ENCODE data around the gene UPP2. TPM values are rescaled to one million over a fixed set of nuclear protein-coding genes. Genes with fewer than 3 reads are reported as not detected.

Gene UPP2
- total RNA-seq, 1 experiment from 2014 or later = not detected

DNA sequence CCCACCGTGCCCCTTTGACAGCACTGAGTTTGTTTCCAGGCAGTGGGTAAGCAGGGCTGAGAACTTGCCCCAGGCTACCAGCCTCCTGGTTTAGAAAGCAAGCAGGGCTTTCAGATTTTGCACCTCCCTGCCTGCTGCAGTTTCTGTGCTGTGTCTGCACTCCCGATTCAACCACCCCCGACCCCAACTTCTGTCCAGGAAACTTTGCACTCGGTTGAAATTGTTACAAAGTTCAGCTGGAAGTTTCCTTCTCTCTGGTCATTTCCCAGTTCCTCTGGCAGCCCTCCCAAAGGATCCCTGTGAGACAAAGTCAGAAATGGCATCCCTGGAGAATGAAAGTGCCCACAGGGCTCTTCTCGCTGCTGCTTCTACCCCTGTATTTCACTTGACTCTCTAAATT, 12.4 kb upstream of the UPP2 start:
- POLR2A ChIA-PET = no interaction called here
- ATAC-seq (no peak), DNase-seq (ENCODE audit: low spot score) (no peak)
- Mint-ChIP-seq H3K27ac (no peak overlapping the region), H3K9me3 (peaks cover 27% of the 10 kb centered on the region), H3K4me1 (peaks cover 3% of the 10 kb centered on the region; the same call in 1 of the 2 replicates), H3K27me3 (ENCODE audit: low read depth) (no peaks in the 10 kb centered on the region), H3K4me3 (no peak overlapping the region), H3K36me3 (peaks cover 7% of the 10 kb centered on the region)
- TF ChIP-seq, protein P1, sequence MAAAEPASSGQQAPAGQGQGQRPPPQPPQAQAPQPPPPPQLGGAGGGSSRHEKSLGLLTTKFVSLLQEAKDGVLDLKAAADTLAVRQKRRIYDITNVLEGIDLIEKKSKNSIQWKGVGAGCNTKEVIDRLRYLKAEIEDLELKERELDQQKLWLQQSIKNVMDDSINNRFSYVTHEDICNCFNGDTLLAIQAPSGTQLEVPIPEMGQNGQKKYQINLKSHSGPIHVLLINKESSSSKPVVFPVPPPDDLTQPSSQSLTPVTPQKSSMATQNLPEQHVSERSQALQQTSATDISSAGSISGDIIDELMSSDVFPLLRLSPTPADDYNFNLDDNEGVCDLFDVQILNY (CRISPR knock-in tag; IDR thresholded peaks at IDR 0.05) = no peak
- no peak for TF ChIP-seq ZNF671 (CRISPR knock-in tag; IDR thresholded peaks at IDR 0.05)
- TF ChIP-seq PREB (CRISPR knock-in tag; IDR thresholded peaks at IDR 0.05; ENCODE audit: borderline replicate concordance) = no peak
- TF ChIP-seq ATF1 (CRISPR knock-in tag; IDR thresholded peaks at IDR 0.05) = no peak
- TF ChIP-seq ESRRA (CRISPR knock-in tag; IDR thresholded peaks at IDR 0.05; ENCODE audit: borderline replicate concordance) = no peak
- CTCF ChIA-PET = no interaction called here

- Mint-ChIP-seq H3K4me3 (no peak overlapping the region), H3K27ac (no peak overlapping the region), H3K27me3 (ENCODE audit: low read depth) (no peaks in the 10 kb centered on the region; the same call in 1 of the 2 replicates), H3K36me3 (peaks cover 7% of the 10 kb centered on the region), H3K9me3 (peaks cover 27% of the 10 kb centered on the region), H3K4me1 (peaks cover 3% of the 10 kb centered on the region; the same call in 1 of the 2 replicates)
- CTCF ChIA-PET = no interaction called here
- ATAC-seq = no peak
- DNase-seq (ENCODE audit: low spot score) = no peak
- POLR2A ChIA-PET = no interaction called here
- no peak for TF ChIP-seq OVOL2 (CRISPR knock-in tag; IDR thresholded peaks at IDR 0.05; ENCODE audit: borderline replicate concordance)
- no peak for TF ChIP-seq ZNF532 (CRISPR knock-in tag; IDR thresholded peaks at IDR 0.05; ENCODE audit: borderline replicate concordance)
- TF ChIP-seq, protein P2, sequence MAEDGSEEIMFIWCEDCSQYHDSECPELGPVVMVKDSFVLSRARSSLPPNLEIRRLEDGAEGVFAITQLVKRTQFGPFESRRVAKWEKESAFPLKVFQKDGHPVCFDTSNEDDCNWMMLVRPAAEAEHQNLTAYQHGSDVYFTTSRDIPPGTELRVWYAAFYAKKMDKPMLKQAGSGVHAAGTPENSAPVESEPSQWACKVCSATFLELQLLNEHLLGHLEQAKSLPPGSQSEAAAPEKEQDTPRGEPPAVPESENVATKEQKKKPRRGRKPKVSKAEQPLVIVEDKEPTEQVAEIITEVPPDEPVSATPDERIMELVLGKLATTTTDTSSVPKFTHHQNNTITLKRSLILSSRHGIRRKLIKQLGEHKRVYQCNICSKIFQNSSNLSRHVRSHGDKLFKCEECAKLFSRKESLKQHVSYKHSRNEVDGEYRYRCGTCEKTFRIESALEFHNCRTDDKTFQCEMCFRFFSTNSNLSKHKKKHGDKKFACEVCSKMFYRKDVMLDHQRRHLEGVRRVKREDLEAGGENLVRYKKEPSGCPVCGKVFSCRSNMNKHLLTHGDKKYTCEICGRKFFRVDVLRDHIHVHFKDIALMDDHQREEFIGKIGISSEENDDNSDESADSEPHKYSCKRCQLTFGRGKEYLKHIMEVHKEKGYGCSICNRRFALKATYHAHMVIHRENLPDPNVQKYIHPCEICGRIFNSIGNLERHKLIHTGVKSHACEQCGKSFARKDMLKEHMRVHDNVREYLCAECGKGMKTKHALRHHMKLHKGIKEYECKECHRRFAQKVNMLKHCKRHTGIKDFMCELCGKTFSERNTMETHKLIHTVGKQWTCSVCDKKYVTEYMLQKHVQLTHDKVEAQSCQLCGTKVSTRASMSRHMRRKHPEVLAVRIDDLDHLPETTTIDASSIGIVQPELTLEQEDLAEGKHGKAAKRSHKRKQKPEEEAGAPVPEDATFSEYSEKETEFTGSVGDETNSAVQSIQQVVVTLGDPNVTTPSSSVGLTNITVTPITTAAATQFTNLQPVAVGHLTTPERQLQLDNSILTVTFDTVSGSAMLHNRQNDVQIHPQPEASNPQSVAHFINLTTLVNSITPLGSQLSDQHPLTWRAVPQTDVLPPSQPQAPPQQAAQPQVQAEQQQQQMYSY (CRISPR knock-in tag; IDR thresholded peaks at IDR 0.05) = no peak
- TF ChIP-seq ATF2 (CRISPR knock-in tag; IDR thresholded peaks at IDR 0.05; ENCODE audit: borderline replicate concordance, low read depth) = no peak
- TF ChIP-seq NR3C1 (CRISPR knock-in tag; conservative IDR thresholded peaks at IDR 0.05; ENCODE audit: low read depth) = no peak
- TF ChIP-seq, protein P1 (CRISPR knock-in tag; IDR thresholded peaks at IDR 0.05) = no peak
- TF ChIP-seq ZNF317 (CRISPR knock-in tag; IDR thresholded peaks at IDR 0.05; ENCODE audit: borderline replicate concordance, low read depth) = no peak
- TF ChIP-seq RORB (CRISPR knock-in tag; IDR thresholded peaks at IDR 0.05) = no peak
- TF ChIP-seq MLX (CRISPR knock-in tag; IDR thresholded peaks at IDR 0.05) = no peak
- no peak for TF ChIP-seq EMX1 (CRISPR knock-in tag; IDR thresholded peaks at IDR 0.05)
- no peak for TF ChIP-seq IRF2 (CRISPR knock-in tag; IDR thresholded peaks at IDR 0.05; ENCODE audit: borderline replicate concordance, low read depth)
- TF ChIP-seq, protein P3, sequence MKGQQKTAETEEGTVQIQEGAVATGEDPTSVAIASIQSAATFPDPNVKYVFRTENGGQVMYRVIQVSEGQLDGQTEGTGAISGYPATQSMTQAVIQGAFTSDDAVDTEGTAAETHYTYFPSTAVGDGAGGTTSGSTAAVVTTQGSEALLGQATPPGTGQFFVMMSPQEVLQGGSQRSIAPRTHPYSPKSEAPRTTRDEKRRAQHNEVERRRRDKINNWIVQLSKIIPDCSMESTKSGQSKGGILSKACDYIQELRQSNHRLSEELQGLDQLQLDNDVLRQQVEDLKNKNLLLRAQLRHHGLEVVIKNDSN (CRISPR knock-in tag; IDR thresholded peaks at IDR 0.05) = no peak
- TF ChIP-seq JUN (CRISPR knock-in tag; IDR thresholded peaks at IDR 0.05) = no peak
- TF ChIP-seq ZNF396 (CRISPR knock-in tag; IDR thresholded peaks at IDR 0.05; ENCODE audit: borderline replicate concordance) = no peak
- TF ChIP-seq ZMAT4 (CRISPR knock-in tag; IDR thresholded peaks at IDR 0.05) = no peak
Observed at GRCh38 chr2:158091647-158092046, 10.0 kb upstream of the UPP2 start.

All from WTC11 (cell line).